Sigmoid colon (tissue), 7 donors: ENCODE data around the gene CASR. TPM values are rescaled to one million over a fixed set of nuclear protein-coding genes. Genes with fewer than 3 reads are reported as not detected.

Source experiments
- DNase-seq: peaks from one replicate; pipeline ENCODE4 v3.0.0-alpha.2; 2019
- H3K27ac ChIP-seq, 4 donors: fragments of 200-600 bp; sonication (generic); one replicate each; pipeline ENCODE4 v1.5.1; 2016 to 2019; ENCODE audit warnings: mild to moderate bottlenecking in 1 of 4
- H3K27me3 ChIP-seq, 3 donors: fragments of 200-600 bp; sonication (generic); one replicate each; pipeline ENCODE4 v1.5.1; 2019; ENCODE audit warnings: mild to moderate bottlenecking in 1 of 3
- H3K36me3 ChIP-seq, 4 donors: fragments of 200-600 bp; sonication (generic); one replicate each; pipeline ENCODE4 v1.5.1; 2016 to 2019
- H3K4me1 ChIP-seq, 4 donors: fragments of 200-600 bp; sonication (generic); one replicate each; pipeline ENCODE4 v1.5.1; 2017 to 2019
- H3K4me3 ChIP-seq, 4 donors: fragments of 200-600 bp; sonication (generic); one replicate each; pipeline ENCODE4 v1.5.1; 2017 to 2019; ENCODE audit warnings: mild to moderate bottlenecking in 2 of 4, moderate library complexity in 1 of 4
- H3K9me3 ChIP-seq, 4 donors: fragments of 200-600 bp in 3 of 4; sonication (generic) in 3 of 4; one replicate each; pipeline versions ENCODE4 v1.5.1 to v1.6.1; 2013 to 2019
- CTCF ChIP-seq, 4 experiments: fragments of 450-650 bp in 3 of 4; fragments of 200-600 bp in 1 of 4; IDR thresholded peaks; one replicate each; pipeline ENCODE4 v1.5.1; 2016 to 2019; ENCODE audit warnings: antibody characterized with exemption in 4 of 4, mild to moderate bottlenecking in 3 of 4, moderate library complexity in 2 of 4
- EP300 ChIP-seq, 4 donors: sonication (generic); formaldehyde crosslinking; IDR thresholded peaks; one replicate each; pipeline ENCODE4 v1.6.1; 2017; ENCODE audit warnings: antibody characterized with exemption in 4 of 4
- POLR2A ChIP-seq, 2 donors: fragments of 450-650 bp; IDR thresholded peaks; one replicate each; pipeline ENCODE4 v1.6.1; 2016; ENCODE audit warnings: antibody characterized with exemption in 2 of 2, mild to moderate bottlenecking in 2 of 2, moderate library complexity in 2 of 2
- POLR2AphosphoS5 ChIP-seq, 4 donors: sonication (generic); formaldehyde crosslinking; IDR thresholded peaks; one replicate each; pipeline ENCODE4 v1.6.1; 2017; ENCODE audit warnings: antibody characterized with exemption in 4 of 4
- WGBS, 2 donors: extraction: QIAGEN DNeasy Blood & Tissue Kit; methylation state at CpG; one replicate each; pipeline ENCODE4 v1.1.7; 2013; 5-methylcytosine and 5-hydroxymethylcytosine counted together
- intact Hi-C: fragments of 100-400 bp; cut with DNase I; formaldehyde crosslinking; loops from one replicate; pipeline ENCODE4 v1.15.1; 2023
- polyA plus RNA-seq, 3 donors: library from polyadenylated mRNA; stranded (reverse); fragments of 200-250 nt; gene quantifications; one replicate each; pipeline ENCODE4 v1.2.3, GENCODE V29; 2013
- total RNA-seq, 4 donors: library from RNA; depleted of rRNA; stranded (reverse); fragments of >200 nt; gene quantifications; one replicate each; pipeline ENCODE4 v1.1.0, GENCODE V29; 2016
- donor health status: healthy with polysubstance abuse.
- donor health status: Bipolar disorder and iron deficiency.
- donor health status: healthy.

The CASR gene
- total and polyA plus RNA-seq, 7 donors = under 0.01 to 0.14 (median under 0.01) TPM; not detected in 2

DNA sequence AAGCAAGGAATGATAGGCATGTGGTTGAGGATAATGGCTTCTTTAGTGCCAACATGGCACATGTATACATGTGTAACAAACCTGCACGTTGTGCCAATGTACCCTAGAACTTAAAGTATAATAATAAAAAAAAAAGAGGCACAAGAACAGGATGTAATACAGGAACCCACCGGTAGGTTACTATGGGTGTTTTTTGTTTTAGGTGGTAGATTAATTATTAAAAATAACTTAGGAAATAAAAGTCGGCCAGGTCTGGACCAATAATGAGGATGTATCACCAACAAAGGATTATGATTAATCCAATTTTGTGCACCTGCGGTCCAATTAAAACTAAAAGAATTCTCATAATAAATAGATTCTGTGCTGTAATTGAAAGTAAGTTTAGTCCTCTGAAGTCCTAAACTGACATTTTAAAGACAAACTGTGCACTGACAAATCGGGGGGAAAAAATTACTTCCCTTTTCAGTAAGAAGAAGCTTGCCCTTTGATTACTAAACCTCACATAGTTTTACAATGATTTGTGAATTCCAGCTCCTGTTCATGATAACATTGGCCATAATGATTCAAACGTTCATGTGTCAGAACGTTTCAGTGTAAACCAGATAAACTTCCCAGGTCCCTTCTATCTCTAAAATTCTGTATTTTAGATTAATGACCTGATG lies 62.2 kb downstream of the CASR start:
- no peak for TF ChIP-seq CTCF (IDR thresholded peaks at IDR 0.05)
- TF ChIP-seq POLR2A (IDR thresholded peaks at IDR 0.05) = no peak
- TF ChIP-seq POLR2AphosphoS5 (IDR thresholded peaks at IDR 0.05) = no peak
- no peak for TF ChIP-seq EP300 (IDR thresholded peaks at IDR 0.05)
- Histone ChIP-seq H3K4me1 (no peaks in the 10 kb centered on the region), H3K36me3 (no peaks in the 10 kb centered on the region), H3K4me3 (no peak overlapping the region), H3K9me3 (no peaks in the 10 kb centered on the region), H3K27me3 (no peaks in the 10 kb centered on the region), H3K27ac (peak overlapping the region in 2 of 4 donors; percentile 2 to 45)
- no peak for DNase-seq
- 35 to 53% methylated on average over 7 of the region's 7 CpGs for WGBS, 2 donors
- intact Hi-C loops = no loop called here

DNA sequence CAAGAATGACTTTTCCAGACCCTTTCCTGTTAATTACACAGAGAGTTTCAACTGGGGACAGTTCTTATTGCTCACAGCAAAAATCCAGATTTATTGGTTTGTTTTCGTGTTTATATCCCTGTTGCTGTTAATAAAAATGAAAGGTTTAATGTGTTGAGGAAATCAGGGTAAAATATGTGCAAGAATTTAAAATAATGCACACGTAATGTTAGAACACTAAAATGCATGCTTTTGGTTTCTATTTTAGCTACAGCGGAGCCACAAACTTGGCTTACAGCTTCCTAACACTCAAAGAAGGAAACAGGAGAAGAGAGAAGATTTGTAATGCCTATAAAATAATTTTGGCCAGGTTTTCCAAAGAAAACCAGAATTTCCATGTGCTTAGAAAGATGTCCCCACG lies 62.7 kb downstream of the CASR start:
- no peaks in the 10 kb centered on the region for H3K36me3 ChIP-seq
- H3K27me3 ChIP-seq = no peaks in the 10 kb centered on the region
- no peak overlapping the region for H3K4me3 ChIP-seq
- TF ChIP-seq CTCF (IDR thresholded peaks at IDR 0.05) (no peak), EP300 (IDR thresholded peaks at IDR 0.05) (no peak), POLR2A (IDR thresholded peaks at IDR 0.05) (no peak), POLR2AphosphoS5 (IDR thresholded peaks at IDR 0.05) (no peak)
- no peak for DNase-seq
- H3K4me1 ChIP-seq = no peaks in the 10 kb centered on the region
- H3K27ac ChIP-seq = peak overlapping the region in 2 of 4 donors; percentile 2 to 45
- H3K9me3 ChIP-seq = no peaks in the 10 kb centered on the region
- intact Hi-C loops = no loop called here
- WGBS, 2 donors = 24 to 48% methylated on average over 4 of the region's 4 CpGs

- no peaks in the 10 kb centered on the region for H3K27me3 ChIP-seq
- no peaks in the 10 kb centered on the region for H3K9me3 ChIP-seq
- DNase-seq = no peak
- H3K4me1 ChIP-seq = no peaks in the 10 kb centered on the region
- intact Hi-C loops = no loop called here
- 64 to 72% methylated on average over 8 of the region's 8 CpGs for WGBS, 2 donors
- TF ChIP-seq CTCF (IDR thresholded peaks at IDR 0.05) = no peak
- TF ChIP-seq POLR2AphosphoS5 (IDR thresholded peaks at IDR 0.05) = peak in 3 of 4 donors; percentile 18 to 42 (median 36)
- no peak for TF ChIP-seq POLR2A (IDR thresholded peaks at IDR 0.05)
- TF ChIP-seq EP300 (IDR thresholded peaks at IDR 0.05) = no peak
- H3K27ac ChIP-seq = peak overlapping the region in 2 of 4 donors; percentile 23 to 45
- H3K36me3 ChIP-seq = no peaks in the 10 kb centered on the region
- no peak overlapping the region for H3K4me3 ChIP-seq
Observed at GRCh38 chr3:122247087-122247824, 63.8 kb downstream of the CASR start.

- no peaks in the 10 kb centered on the region for H3K27me3 ChIP-seq
- no peak overlapping the region for H3K4me3 ChIP-seq
- no peak for TF ChIP-seq POLR2A (IDR thresholded peaks at IDR 0.05)
- no peak for TF ChIP-seq EP300 (IDR thresholded peaks at IDR 0.05)
- TF ChIP-seq CTCF (IDR thresholded peaks at IDR 0.05) = no peak
- WGBS, 2 donors = 61 to 80% methylated on average over 5 of the region's 5 CpGs
- no peak for DNase-seq
- intact Hi-C loops = no loop called here
- no peaks in the 10 kb centered on the region for H3K36me3 ChIP-seq
- no peaks in the 10 kb centered on the region for H3K9me3 ChIP-seq
- H3K27ac ChIP-seq = peak overlapping the region in 2 of 4 donors; percentile 10 to 30
- H3K4me1 ChIP-seq = no peaks in the 10 kb centered on the region
Observed at GRCh38 chr3:122247825-122248185, 64.3 kb downstream of the CASR start.
